ENCODE data around the gene VNN1.
"Not testable (repeated sequence)": the region's sequence is repeated elsewhere in the genome, so short reads cannot be mapped to it uniquely, and the experiment has no call there.

Gene VNN1

GRCh38 chr6:132693478-132693877 lies 20.4 kb downstream of the VNN1 start:
- Histone ChIP-seq H3K9me3 (ENCODE audit: insufficient read depth, low read depth, low read length) (peaks cover 6% of the 10 kb centered on the region; the same call in 1 of the 2 replicates), H3K27ac (ENCODE audit: low read depth, low read length) (no peak overlapping the region), H3K27me3 (ENCODE audit: insufficient read depth, low read length) (no peaks in the 10 kb centered on the region), H3K4me3 (ENCODE audit: low read length) (no peak overlapping the region), H3K9ac (ENCODE audit: low read depth, low read length) (no peak overlapping the region), H3K4me1 (ENCODE audit: insufficient read depth, low read length) (no peaks in the 10 kb centered on the region), H3K36me3 (ENCODE audit: insufficient read depth, low read length) (no peaks in the 10 kb centered on the region)
- WGBS = 92% methylated on average over 3 of the region's 3 CpGs

- Histone ChIP-seq H3K9me3 (ENCODE audit: insufficient read depth, low read depth, low read length) (peaks cover 4% of the 10 kb centered on the region; the same call in 1 of the 2 replicates), H3K36me3 (ENCODE audit: insufficient read depth, low read length) (no peaks in the 10 kb centered on the region), H3K27ac (ENCODE audit: low read depth, low read length) (no peak overlapping the region), H3K9ac (ENCODE audit: low read depth, low read length) (no peak overlapping the region), H3K4me1 (ENCODE audit: insufficient read depth, low read length) (no peaks in the 10 kb centered on the region), H3K27me3 (ENCODE audit: insufficient read depth, low read length) (no peaks in the 10 kb centered on the region), H3K4me3 (ENCODE audit: low read length) (no peak overlapping the region)
- WGBS = 92% methylated on average over 4 of the region's 4 CpGs
Observed at GRCh38 chr6:132690678-132691077, 23.2 kb downstream of the VNN1 start.

GRCh38 chr6:132687306-132687705 lies 26.5 kb downstream of the VNN1 start:
- Histone ChIP-seq H3K9me3 (ENCODE audit: insufficient read depth, low read depth, low read length) (no peaks in the 10 kb centered on the region), H3K9ac (ENCODE audit: low read depth, low read length) (no peak overlapping the region), H3K36me3 (ENCODE audit: insufficient read depth, low read length) (no peaks in the 10 kb centered on the region), H3K27ac (ENCODE audit: low read depth, low read length) (no peak overlapping the region), H3K27me3 (ENCODE audit: insufficient read depth, low read length) (no peaks in the 10 kb centered on the region), H3K4me1 (ENCODE audit: insufficient read depth, low read length) (peaks cover 4% of the 10 kb centered on the region; the same call in 1 of the 2 replicates), H3K4me3 (ENCODE audit: low read length) (no peak overlapping the region)
- WGBS = 91% methylated on average over 5 of the region's 5 CpGs

- whole genome bisulfite sequencing = 98% methylated on average over 2 of the region's 3 CpGs
- H3K4me1 ChIP-seq (ENCODE audit: insufficient read depth, low read length) = peaks cover 4% of the 10 kb centered on the region; the same call in 1 of the 2 replicates
- no peak overlapping the region for H3K9ac ChIP-seq (ENCODE audit: low read depth, low read length)
- no peak overlapping the region for H3K4me3 ChIP-seq (ENCODE audit: low read length)
- no peaks in the 10 kb centered on the region for H3K9me3 ChIP-seq (ENCODE audit: insufficient read depth, low read depth, low read length)
- no peaks in the 10 kb centered on the region for H3K36me3 ChIP-seq (ENCODE audit: insufficient read depth, low read length)
- no peaks in the 10 kb centered on the region for H3K27me3 ChIP-seq (ENCODE audit: insufficient read depth, low read length)
- no peak overlapping the region for H3K27ac ChIP-seq (ENCODE audit: low read depth, low read length)
Observed at GRCh38 chr6:132686531-132686930, 27.3 kb downstream of the VNN1 start.

GRCh38 chr6:132685009-132685408 lies 28.8 kb downstream of the VNN1 start:
- Histone ChIP-seq H3K27ac (ENCODE audit: low read depth, low read length) (no peak overlapping the region), H3K36me3 (ENCODE audit: insufficient read depth, low read length) (no peaks in the 10 kb centered on the region), H3K27me3 (ENCODE audit: insufficient read depth, low read length) (no peaks in the 10 kb centered on the region), H3K4me1 (ENCODE audit: insufficient read depth, low read length) (peaks cover 4% of the 10 kb centered on the region; the same call in 1 of the 2 replicates), H3K9me3 (ENCODE audit: insufficient read depth, low read depth, low read length) (no peaks in the 10 kb centered on the region), H3K4me3 (ENCODE audit: low read length) (no peak overlapping the region), H3K9ac (ENCODE audit: low read depth, low read length) (no peak overlapping the region)
- WGBS = 94% methylated on average over 2 of the region's 3 CpGs

- WGBS = 69% methylated on average over 4 of the region's 6 CpGs
- H3K27me3 ChIP-seq (ENCODE audit: insufficient read depth, low read length) = no peaks in the 10 kb centered on the region
- H3K9ac ChIP-seq (ENCODE audit: low read depth, low read length) = no peak overlapping the region
- no peak overlapping the region for H3K4me3 ChIP-seq (ENCODE audit: low read length)
- no peak overlapping the region for H3K27ac ChIP-seq (ENCODE audit: low read depth, low read length)
- peaks cover 4% of the 10 kb centered on the region; the same call in 1 of the 2 replicates for H3K4me1 ChIP-seq (ENCODE audit: insufficient read depth, low read length)
- no peaks in the 10 kb centered on the region for H3K36me3 ChIP-seq (ENCODE audit: insufficient read depth, low read length)
- H3K9me3 ChIP-seq (ENCODE audit: insufficient read depth, low read depth, low read length) = no peaks in the 10 kb centered on the region
Observed at GRCh38 chr6:132684272-132684671, 29.6 kb downstream of the VNN1 start.

GRCh38 chr6:132683543-132683942 lies 30.3 kb downstream of the VNN1 start:
- Histone ChIP-seq H3K9me3 (ENCODE audit: insufficient read depth, low read depth, low read length) (no peaks in the 10 kb centered on the region), H3K27me3 (ENCODE audit: insufficient read depth, low read length) (no peaks in the 10 kb centered on the region), H3K4me1 (ENCODE audit: insufficient read depth, low read length) (peaks cover 4% of the 10 kb centered on the region; the same call in 1 of the 2 replicates), H3K9ac (ENCODE audit: low read depth, low read length) (no peak overlapping the region), H3K36me3 (ENCODE audit: insufficient read depth, low read length) (no peaks in the 10 kb centered on the region), H3K4me3 (ENCODE audit: low read length) (no peak overlapping the region), H3K27ac (ENCODE audit: low read depth, low read length) (no peak overlapping the region)
- 91% methylated on average over 6 of the region's 6 CpGs for WGBS

- not testable (repeated sequence) for H3K9me3 ChIP-seq (ENCODE audit: insufficient read depth, low read depth, low read length); H3K27me3 ChIP-seq (ENCODE audit: insufficient read depth, low read length)
Observed at GRCh38 chr6:132679094-132679493, 34.8 kb downstream of the VNN1 start.

GRCh38 chr6:132675749-132676148 lies 38.1 kb downstream of the VNN1 start:
- H3K9ac ChIP-seq (ENCODE audit: low read depth, low read length) = no peak overlapping the region
- no peaks in the 10 kb centered on the region for H3K9me3 ChIP-seq (ENCODE audit: insufficient read depth, low read depth, low read length)
- no peaks in the 10 kb centered on the region for H3K4me1 ChIP-seq (ENCODE audit: insufficient read depth, low read length)
- no peak overlapping the region for H3K4me3 ChIP-seq (ENCODE audit: low read length)
- no peaks in the 10 kb centered on the region for H3K27me3 ChIP-seq (ENCODE audit: insufficient read depth, low read length)
- H3K27ac ChIP-seq (ENCODE audit: low read depth, low read length) = no peak overlapping the region
- no peaks in the 10 kb centered on the region for H3K36me3 ChIP-seq (ENCODE audit: insufficient read depth, low read length)

More at GRCh38 chr6:132679094-132679493, 34.8 kb downstream of the VNN1 start:
- not testable (repeated sequence) for H3K4me1 ChIP-seq (ENCODE audit: insufficient read depth, low read length); H3K36me3 ChIP-seq (ENCODE audit: insufficient read depth, low read length); H3K27ac ChIP-seq (ENCODE audit: low read depth, low read length); H3K9ac ChIP-seq (ENCODE audit: low read depth, low read length); H3K4me3 ChIP-seq (ENCODE audit: low read length)

- 87% methylated on average over 3 of the region's 3 CpGs for WGBS
- no peak overlapping the region for H3K27ac ChIP-seq (ENCODE audit: low read depth, low read length)
Observed at GRCh38 chr6:132675002-132675401, 38.9 kb downstream of the VNN1 start.

GRCh38 chr6:132673376-132674094 lies 40.3 kb downstream of the VNN1 start:
- Histone ChIP-seq H3K4me1 (ENCODE audit: insufficient read depth, low read length) (no peaks in the 10 kb centered on the region), H3K9me3 (ENCODE audit: insufficient read depth, low read depth, low read length) (no peaks in the 10 kb centered on the region), H3K36me3 (ENCODE audit: insufficient read depth, low read length) (no peaks in the 10 kb centered on the region), H3K9ac (ENCODE audit: low read depth, low read length) (no peak overlapping the region), H3K4me3 (ENCODE audit: low read length) (no peak overlapping the region), H3K27ac (ENCODE audit: low read depth, low read length) (no peak overlapping the region), H3K27me3 (ENCODE audit: insufficient read depth, low read length) (no peaks in the 10 kb centered on the region)
- 94% methylated on average over 9 of the region's 10 CpGs for WGBS

More at GRCh38 chr6:132675002-132675401, 38.9 kb downstream of the VNN1 start:
- no peaks in the 10 kb centered on the region for H3K9me3 ChIP-seq (ENCODE audit: insufficient read depth, low read depth, low read length)
- H3K36me3 ChIP-seq (ENCODE audit: insufficient read depth, low read length) = no peaks in the 10 kb centered on the region
- H3K4me3 ChIP-seq (ENCODE audit: low read length) = no peak overlapping the region
- no peak overlapping the region for H3K9ac ChIP-seq (ENCODE audit: low read depth, low read length)
- H3K27me3 ChIP-seq (ENCODE audit: insufficient read depth, low read length) = no peaks in the 10 kb centered on the region
- no peaks in the 10 kb centered on the region for H3K4me1 ChIP-seq (ENCODE audit: insufficient read depth, low read length)

- Histone ChIP-seq H3K4me1 (ENCODE audit: insufficient read depth, low read length) (peaks cover 2% of the 10 kb centered on the region; the same call in 1 of the 2 replicates), H3K27me3 (ENCODE audit: insufficient read depth, low read length) (no peaks in the 10 kb centered on the region), H3K9me3 (ENCODE audit: insufficient read depth, low read depth, low read length) (no peaks in the 10 kb centered on the region), H3K27ac (ENCODE audit: low read depth, low read length) (no peak overlapping the region), H3K9ac (ENCODE audit: low read depth, low read length) (no peak overlapping the region), H3K4me3 (ENCODE audit: low read length) (no peak overlapping the region), H3K36me3 (ENCODE audit: insufficient read depth, low read length) (no peaks in the 10 kb centered on the region)
- 93% methylated on average over 1 of the region's 1 CpG for WGBS
Observed at GRCh38 chr6:132671295-132671694, 42.6 kb downstream of the VNN1 start.

All from HUES64 (cell line).